Uterus (tissue), 4 donors: ENCODE results near the gene ELP4. TPM values are rescaled to one million over a fixed set of nuclear protein-coding genes. Genes with fewer than 3 reads are reported as not detected.

ENCODE experiments used
- DNase-seq, 2 donors: peaks; one replicate each; pipeline ENCODE4 v3.0.0-alpha.2; 2019 to 2020
- H3K27ac ChIP-seq, 2 donors: fragments of 200-600 bp; sonication (generic); 1 replicate in 1 of 2; 2 replicates in 1 of 2; pipeline ENCODE4 v1.5.1; 2016 to 2018
- H3K27me3 ChIP-seq, 2 donors: fragments of 200-600 bp; sonication (generic); one replicate each; pipeline ENCODE4 v1.5.1; 2018 to 2019; ENCODE audit warnings: control low read depth in 1 of 2
- H3K36me3 ChIP-seq, 2 donors: fragments of 200-600 bp; sonication (generic); one replicate each; pipeline ENCODE4 v1.5.1; 2019; ENCODE audit warnings: control low read depth in 1 of 2
- H3K4me1 ChIP-seq, 2 donors: fragments of 200-600 bp; sonication (generic); one replicate each; pipeline ENCODE4 v1.5.1; 2018 to 2019; ENCODE audit warnings: control low read depth in 1 of 2
- H3K4me3 ChIP-seq, 2 donors: fragments of 200-600 bp; sonication (generic); 1 replicate in 1 of 2; 2 replicates in 1 of 2; pipeline ENCODE4 v1.5.1; 2018 to 2019; ENCODE audit warnings: mild to moderate bottlenecking in 1 of 2
- H3K9me3 ChIP-seq, 2 donors: fragments of 200-600 bp; sonication (generic); one replicate each; pipeline ENCODE4 v1.5.1; 2019; ENCODE audit warnings: control low read depth in 1 of 2
- CTCF ChIP-seq, 4 experiments: fragments of 200-600 bp in 2 of 4; fragments of 450-650 bp in 2 of 4; sonication (generic) in 2 of 4; IDR thresholded peaks; one replicate each; pipeline ENCODE4 v1.5.1; 2016 to 2019; ENCODE audit warnings: antibody characterized with exemption in 4 of 4, mild to moderate bottlenecking in 2 of 4, moderate library complexity in 1 of 4
- POLR2A ChIP-seq, 2 donors: fragments of 450-650 bp; IDR thresholded peaks; one replicate each; pipeline ENCODE4 v1.6.1; 2016; ENCODE audit warnings: antibody characterized with exemption in 2 of 2, mild to moderate bottlenecking in 1 of 2, moderate library complexity in 1 of 2
- intact Hi-C: fragments of 100-400 bp; cut with DNase I; formaldehyde crosslinking; loops from one replicate; pipeline ENCODE4 v1.15.1; 2023; ENCODE audit warnings: low total_unique reads
- total RNA-seq, 4 donors: library from RNA; depleted of rRNA in 3 of 4; stranded (reverse); fragments of >200 nt in 3 of 4; gene quantifications; one replicate each; pipeline versions ENCODE4 v1.1.0 to v1.2.4, GENCODE V29; 2014 to 2023
- donor health status: DM: yes; HTN: yes; CAD: no.

ELP4 gene
- total RNA-seq, 4 donors from 2014 or later = 18.4 to 51.2 (median 21.2) TPM

- TF ChIP-seq POLR2A (IDR thresholded peaks at IDR 0.05) = no peak
- TF ChIP-seq CTCF (IDR thresholded peaks at IDR 0.05) = no peak
- intact Hi-C loops = no loop called here
- Histone ChIP-seq H3K36me3 (no peaks in the 10 kb centered on the region), H3K27ac (no peak overlapping the region), H3K4me1 (peaks cover 0 to 35% of the 10 kb centered on the region in 2 donors), H3K4me3 (no peak overlapping the region), H3K27me3 (peaks cover 43 to 94% of the 10 kb centered on the region in 2 donors), H3K9me3 (no peaks in the 10 kb centered on the region)
- no peak for DNase-seq
These were observed 299.4 kb downstream of the ELP4 start for GRCh38 chr11:31808721-31809540.

GRCh38 chr11:31809541-31809856, 299.9 kb downstream of the ELP4 start:
- no peak for DNase-seq
- no peaks in the 10 kb centered on the region for H3K36me3 ChIP-seq
- TF ChIP-seq POLR2A (IDR thresholded peaks at IDR 0.05) (no peak), CTCF (IDR thresholded peaks at IDR 0.05) (no peak)
- no peak overlapping the region for H3K27ac ChIP-seq
- H3K9me3 ChIP-seq = no peaks in the 10 kb centered on the region
- H3K27me3 ChIP-seq = peaks cover 44 to 93% of the 10 kb centered on the region in 2 donors
- intact Hi-C loops = no loop called here
- H3K4me3 ChIP-seq = no peak overlapping the region
- H3K4me1 ChIP-seq = peaks cover 0 to 35% of the 10 kb centered on the region in 2 donors

- Histone ChIP-seq H3K4me1 (peaks cover 0 to 29% of the 10 kb centered on the region in 2 donors), H3K9me3 (no peaks in the 10 kb centered on the region), H3K27ac (no peak overlapping the region), H3K36me3 (no peaks in the 10 kb centered on the region), H3K27me3 (peaks cover 46 to 90% of the 10 kb centered on the region in 2 donors), H3K4me3 (peak overlapping the region in 1 of 2 donors; percentile 38)
- intact Hi-C loops = no loop called here
- TF ChIP-seq POLR2A (IDR thresholded peaks at IDR 0.05) (no peak), CTCF (IDR thresholded peaks at IDR 0.05) (no peak)
- no peak for DNase-seq
These were observed 300.6 kb downstream of the ELP4 start for GRCh38 chr11:31809857-31810778.

- Histone ChIP-seq H3K27ac (no peak within 1 kb of the TSS), H3K9me3 (no peaks in the 10 kb centered on the region), H3K4me3 (peak within 1 kb of the TSS in 1 of 2 donors; percentile 38), H3K4me1 (peaks cover 0 to 32% of the 10 kb centered on the region in 2 donors), H3K36me3 (no peaks in the 10 kb centered on the region), H3K27me3 (peaks cover 46 to 81% of the 10 kb centered on the region in 2 donors)
- no peak for TF ChIP-seq CTCF (IDR thresholded peaks at IDR 0.05)
- no peak for TF ChIP-seq POLR2A (IDR thresholded peaks at IDR 0.05)
- DNase-seq = no peak
- intact Hi-C loops = no loop called here
These were observed 301.4 kb downstream of the ELP4 start, which contains the start of gene PAX6 for GRCh38 chr11:31810779-31811647. TSS of gene PAX6 (minus strand) at chr11:31811322. CDS start at chr11:31806411, 4,911 bp downstream.
